Stimulated activated CD4-positive, alpha-beta T cell treated with anti-CD3 and anti-CD28 coated beads, Interleukin-12 subunit alpha, Interleukin-12 subunit beta, amount 100 ng/mL, for 4 hours (primary cell): ENCODE data around the gene RPS6KA3.
"Not testable (repeated sequence)": the region's sequence is repeated elsewhere in the genome, so short reads cannot be mapped to it uniquely, and the experiment has no call there.

ENCODE experiments used
- DNase-seq: peaks from one replicate; pipeline ENCODE4 v3.0.0-alpha.2; 2020

Gene RPS6KA3

DNA sequence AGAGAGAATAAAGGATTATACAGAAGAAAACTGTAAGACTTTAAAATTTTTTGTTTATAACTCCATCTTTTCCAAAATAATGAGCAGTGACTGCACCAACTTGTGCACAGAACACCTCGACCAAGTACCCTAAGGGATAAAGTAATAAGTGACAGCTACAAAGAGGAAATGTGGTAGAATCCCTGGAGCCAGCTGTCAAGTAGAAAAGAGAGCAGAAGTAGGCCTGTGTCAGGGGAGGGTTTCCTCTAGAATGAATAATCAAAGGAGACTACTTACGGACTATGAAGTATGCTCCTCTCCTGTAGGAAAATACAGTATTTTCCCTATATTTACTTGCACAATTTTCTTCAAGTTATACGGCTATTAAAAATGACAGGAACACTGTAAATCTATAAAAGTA is 126.3 kb downstream of the RPS6KA3 start:
- DNase-seq = no peak

DNA sequence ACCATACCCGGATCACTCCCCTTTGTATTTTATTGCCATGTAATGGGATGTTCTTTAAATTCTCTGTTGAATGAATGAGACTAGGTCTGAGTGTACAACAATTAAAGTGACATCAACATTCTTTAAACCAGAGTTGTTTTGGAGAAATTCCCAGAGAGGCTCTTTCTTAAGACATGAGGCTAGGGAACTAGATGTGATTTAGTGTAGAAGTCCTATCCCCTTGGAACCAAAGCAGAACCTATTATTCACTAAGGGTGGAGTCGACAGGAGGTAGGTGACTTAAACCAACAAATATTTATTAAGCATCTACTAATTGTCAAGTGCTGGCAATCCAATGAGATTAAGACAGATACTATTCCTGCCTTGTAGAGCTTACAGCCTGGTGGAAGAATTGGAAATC is 126.7 kb downstream of the RPS6KA3 start:
- DNase-seq = no peak

DNA sequence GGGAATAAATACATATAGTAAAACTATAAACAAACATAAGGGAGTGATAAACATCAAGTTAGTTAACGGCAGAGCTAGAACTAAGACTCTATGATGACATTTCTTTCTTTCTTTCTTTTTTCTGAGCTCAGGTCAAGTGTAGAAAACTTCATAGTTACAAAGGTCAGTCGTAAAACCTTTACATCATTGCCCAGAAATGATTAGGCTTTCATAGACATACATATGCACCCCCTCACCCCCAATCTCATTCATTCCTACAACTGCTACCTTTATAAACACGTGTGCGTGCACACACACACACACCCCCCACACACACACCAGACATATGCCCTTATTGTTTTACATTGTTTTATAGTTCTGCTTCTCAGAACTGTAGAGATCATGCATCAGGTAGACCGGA is 130.8 kb downstream of the RPS6KA3 start:
- no peak for DNase-seq

DNA sequence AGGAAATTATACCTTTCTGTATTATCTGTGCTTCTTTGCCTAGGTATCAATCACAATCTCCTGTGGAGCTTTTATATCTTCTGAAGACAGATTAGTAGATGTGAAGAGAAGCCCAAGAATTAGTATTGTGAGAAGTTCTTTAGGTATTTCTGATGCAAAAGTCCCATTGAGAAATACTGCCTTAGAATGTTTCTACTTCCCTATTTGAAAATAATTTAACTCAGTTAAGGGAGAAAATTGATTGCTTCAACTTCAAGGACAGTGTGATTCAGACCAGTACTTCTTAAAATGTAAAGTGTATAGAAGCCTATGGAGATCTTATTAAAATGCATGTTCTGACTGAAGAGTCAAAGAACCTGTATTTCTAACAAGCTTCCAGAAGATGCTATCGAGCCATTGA is 134.0 kb downstream of the RPS6KA3 start:
- no peak for DNase-seq

DNA sequence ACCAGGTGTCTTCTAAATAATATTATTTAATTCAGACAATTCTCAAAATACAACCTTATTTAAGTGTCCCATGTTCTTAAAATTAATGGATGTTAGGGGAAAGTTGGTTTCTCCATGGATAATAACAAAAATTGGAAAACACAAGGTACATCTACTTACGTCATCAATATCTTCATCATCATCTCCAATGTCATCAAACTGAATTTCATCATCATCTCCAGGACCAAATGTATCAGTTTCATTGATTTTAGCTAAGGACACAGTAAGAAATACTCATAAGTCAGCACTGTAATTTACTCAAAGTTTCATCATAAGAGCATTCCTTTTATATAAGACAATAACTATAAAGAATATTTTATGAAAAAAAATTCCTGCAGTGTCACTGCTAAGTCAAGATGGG is 136.4 kb downstream of the RPS6KA3 start:
- no peak for DNase-seq

DNA sequence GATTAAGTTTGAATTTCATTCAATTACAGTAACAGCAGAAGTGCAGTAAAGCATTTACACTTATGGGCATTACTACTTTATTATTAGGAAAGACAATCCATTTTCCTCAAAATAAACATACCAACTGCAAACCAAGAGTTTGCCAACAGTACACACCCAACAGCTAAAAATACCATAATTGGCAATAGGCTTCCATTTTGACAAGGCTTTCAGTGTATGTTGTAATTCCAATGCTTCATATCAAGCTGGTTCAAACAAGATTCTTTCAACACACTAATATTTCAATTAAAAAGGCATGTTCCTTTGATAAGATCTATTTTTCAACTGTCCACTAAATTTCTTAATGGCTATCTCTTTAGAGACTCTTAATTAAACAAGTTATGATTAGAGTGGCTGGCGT is 137.2 kb downstream of the RPS6KA3 start:
- DNase-seq = no peak

DNA sequence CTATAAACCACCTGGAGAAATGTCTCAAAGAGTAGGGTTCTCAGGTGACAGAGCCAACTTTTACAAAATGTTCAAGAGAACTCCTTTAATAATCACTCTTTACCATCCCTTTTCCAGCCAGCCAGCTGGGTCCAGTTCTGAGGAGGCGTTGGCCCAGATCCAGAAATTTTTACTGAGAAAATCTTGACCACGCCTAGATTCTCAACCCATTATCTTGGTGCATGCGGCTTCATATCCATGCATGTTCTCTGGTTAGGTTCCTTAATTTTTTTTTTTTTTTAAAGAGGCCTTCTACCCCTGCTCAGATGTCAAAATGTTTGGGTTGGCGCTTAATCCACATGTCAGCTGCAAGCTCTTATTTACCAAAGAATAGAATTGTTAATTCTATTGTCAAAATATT is 138.0 kb downstream of the RPS6KA3 start:
- no peak for DNase-seq

DNA sequence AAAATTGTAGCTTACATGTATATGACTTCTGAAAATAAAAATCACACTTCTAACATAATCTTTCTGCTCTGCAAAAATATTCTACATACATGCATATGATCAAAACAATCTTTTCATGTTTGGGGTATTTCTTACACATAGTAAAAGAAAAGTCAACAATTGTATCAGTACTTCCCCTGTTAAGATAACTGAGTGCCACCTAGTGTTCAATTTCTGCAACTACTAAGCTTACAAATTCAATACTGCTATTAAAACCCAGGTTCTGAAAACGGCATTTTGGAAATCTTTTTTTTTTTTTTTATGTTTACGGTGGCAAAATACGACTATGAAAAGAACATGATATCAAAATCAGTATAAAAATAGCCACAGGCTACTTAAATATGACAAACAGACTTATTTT is 139.3 kb downstream of the RPS6KA3 start:
- not testable (repeated sequence) for DNase-seq

DNA sequence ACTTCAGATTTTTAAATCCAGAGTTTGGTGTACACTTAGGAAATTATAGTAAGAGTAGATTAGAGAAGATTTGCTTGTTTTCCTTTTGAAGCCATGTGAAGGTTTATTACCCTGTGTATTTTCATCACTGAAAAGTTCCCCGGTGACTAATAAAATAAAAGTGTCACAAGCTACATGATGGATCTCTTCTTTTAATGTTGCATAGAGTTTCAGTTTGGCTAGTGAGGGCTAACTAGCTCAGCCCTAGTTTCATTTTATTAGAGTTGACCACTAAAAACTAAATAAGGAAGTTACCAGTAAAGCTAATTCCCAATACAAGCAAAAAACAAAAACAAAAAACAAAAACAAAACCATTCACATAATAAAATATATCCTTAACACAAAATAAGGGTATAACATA is 139.9 kb downstream of the RPS6KA3 start:
- not testable (repeated sequence) for DNase-seq

DNA sequence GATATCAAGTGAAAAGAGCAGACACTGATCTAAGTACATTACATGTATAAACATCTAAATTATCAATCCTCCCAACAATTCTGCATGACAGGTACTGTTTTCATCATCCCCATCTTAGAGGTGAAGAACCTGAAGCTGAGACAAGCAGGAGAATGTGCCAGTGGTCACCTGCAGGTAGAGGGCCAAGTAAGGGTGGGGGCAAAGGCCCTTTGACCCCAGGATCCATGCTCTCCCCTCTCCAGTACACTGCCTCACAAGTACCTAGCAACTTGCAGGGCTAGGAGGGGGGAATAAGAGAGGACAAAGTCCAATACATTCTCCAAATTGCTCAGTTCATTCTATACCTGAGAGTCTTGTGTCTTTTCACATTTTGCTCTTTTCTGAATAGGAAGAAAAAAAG is 141.7 kb downstream of the RPS6KA3 start:
- no peak for DNase-seq

DNA sequence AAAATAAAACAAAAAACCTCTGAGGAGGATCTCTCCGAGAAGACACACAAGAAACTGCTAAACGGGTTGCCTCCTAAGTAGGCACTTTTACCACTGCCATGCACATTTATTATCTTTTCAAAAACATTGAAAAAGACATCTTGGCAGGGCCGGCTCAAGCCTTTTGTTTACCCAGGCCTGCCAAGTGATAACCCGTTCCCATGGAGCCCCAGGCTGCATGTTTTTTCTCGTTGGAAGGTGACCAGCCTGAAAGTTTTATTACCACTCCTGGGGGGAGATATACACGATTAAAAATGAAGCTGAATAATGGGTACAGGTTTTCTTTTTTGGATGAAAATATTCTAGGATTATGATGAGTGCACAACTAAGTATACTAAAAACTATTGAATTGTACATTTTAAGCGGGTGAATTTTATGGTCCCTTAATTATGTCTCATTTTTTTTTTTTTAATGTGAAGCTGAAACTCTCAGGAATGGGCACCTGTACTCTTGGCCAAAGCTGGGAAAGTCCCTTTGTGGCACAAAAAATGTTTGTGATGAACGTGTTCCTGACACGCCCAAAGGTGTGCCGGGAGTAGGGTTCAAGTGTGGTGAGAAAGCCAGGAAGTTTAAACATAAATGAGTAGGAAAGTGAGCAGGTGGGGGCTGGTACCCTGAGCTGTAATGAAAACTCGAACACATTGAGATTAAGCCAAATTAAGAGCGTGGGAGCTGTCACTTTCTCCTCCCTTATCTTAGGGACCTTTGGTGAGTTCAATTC is 148.5 kb downstream of the RPS6KA3 start:
- DNase-seq = no peak

DNA sequence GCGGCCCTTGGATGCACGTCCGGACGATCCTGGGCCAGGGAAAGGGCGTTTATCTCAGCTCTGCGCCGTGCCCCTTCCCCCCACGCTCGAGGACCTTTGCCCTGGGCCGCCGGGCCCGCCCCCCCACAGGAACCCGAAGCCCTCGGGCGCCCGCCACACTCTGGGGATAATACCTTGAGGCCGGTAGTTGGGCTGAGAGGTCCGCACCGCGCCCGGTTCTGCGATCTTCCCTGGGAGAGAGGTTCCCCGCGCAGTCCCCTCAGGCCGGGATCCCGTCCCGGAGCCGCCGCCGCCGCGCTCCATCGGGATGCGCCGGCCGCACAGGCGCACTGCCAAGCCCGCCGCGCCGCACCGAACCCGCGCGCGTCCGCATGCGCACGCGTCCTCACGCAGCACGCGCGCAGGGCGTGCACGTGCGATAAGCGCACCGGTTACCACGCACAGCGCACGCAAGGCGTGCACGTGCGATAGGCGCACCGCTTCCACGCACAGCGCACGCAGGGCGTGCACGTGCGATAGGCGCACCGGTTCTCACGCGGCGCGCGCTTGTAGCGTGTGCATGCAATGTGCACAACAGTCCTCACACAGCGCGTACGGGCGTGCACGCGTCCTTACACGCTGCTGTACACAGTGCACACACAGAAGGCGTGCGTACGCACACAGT is 150.0 kb downstream of the RPS6KA3 start, which contains the start of gene MAP7D2:
Gene MAP7D2 (minus strand): TSS at position 331 of the 664 bp plus-strand sequence. CDS start 28 bp downstream, at position 303.
- DNase-seq = no peak

DNA sequence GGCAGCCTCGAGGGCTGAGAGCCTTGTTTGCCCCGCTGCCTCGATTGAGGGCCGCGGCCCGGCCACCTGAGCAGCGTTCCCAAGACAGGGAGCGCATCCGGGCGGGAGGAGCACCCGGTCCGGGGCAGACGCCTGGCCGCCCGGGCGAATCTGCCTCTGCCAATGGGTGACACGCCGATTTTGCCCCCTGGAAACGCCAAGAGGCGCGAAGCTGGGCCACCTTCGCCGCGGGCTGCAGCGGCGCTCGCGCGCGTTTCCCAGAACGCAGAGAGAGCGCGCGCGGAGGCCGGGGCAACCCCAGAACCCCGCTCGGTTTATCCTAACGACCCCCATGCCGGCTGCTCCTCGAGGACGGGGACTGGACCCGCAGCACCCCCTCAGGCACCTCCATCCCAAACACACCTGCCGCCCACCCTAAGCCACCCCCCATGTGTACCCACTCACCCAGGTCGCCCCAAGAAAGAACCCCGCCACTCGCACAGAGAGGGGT is 150.6 kb downstream of the RPS6KA3 start:
- no peak for DNase-seq

DNA sequence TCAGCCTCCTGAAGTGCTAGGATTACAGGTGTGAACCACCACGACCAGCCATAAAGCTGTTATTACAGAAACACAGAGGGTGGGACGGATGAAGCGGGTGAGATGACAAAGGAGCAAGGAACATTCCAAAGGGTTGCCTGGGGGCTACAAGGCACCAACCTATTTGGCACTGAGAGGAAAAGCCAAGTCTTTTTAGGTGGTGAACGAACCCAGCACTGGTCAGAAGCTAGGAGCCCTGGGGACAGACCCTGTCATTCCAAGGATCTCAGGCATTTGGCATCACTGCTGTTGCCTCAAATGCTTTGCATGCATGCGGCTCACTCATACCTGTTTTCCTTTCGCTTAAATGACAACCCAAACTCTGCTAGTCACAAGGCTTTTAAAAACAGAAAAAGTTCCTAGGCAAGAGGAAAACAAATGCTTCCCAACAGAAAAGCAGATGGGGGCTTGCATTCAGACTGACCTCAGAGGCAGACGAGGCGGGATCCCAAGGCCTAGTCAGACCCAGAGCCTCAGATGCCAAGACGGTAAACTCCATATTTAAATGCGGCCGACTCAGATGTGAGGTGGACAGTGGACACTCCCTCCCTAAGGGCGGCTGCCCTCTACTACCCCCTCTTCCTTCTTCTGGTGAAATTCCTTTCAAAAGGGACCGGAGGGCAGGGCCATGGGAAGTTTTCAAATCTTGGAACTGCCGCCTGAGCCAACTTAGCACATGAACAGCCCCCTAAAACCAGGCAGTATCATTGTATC is 154.5 kb downstream of the RPS6KA3 start:
- DNase-seq = no peak

DNA sequence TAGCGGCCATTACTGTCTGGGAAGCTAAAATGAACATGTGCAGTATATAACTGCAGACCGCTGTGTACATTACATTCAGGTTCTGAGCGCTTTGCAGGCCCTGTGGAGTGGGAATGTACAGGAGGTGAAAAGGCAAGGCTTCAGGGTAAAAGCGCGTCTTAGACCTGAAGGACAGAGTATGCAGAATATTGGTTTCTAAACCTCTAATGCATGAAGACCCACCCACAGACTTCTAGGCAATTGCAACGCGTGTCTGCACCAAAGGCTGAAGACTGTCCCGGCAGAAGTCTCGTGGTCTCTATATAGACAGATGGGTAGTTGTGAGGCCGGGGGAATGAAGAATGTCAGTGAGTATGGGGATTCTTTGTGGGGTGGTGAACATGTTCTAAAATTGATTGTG is 155.4 kb downstream of the RPS6KA3 start:
- no peak for DNase-seq

DNA sequence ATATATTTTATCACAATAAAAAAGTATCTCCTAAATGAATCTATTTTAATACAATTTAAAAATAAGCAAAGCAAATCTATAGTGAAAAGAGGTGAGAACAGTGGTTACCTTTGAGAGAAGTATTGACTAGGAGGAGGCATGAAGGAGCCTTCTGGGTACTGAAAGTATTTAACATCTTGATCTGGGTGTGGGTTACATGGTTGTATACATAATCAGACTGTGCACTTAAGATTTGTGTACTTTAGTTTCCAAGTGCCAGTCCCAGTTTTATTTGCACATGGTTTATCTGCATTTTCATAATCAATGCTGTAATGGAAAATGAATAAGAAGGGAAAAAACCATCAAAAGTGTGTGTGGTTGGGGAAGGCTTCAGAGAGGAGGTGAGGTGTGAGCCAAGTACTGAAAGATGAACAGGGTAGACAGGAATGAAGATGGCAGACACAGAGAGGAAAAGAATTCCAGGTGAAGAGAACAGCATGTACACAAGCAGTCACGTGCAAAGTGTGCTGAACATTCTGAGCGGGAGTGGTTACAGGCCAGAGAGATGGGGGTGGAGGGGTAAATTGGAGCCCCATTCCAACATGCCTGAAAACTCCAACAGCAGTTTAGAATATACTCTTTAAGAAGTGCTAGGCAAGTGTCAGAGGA is 164.7 kb downstream of the RPS6KA3 start:
- no peak for DNase-seq
